Parathyroid adenoma (tissue), 2 donors: ENCODE measurements around the gene DNAH12.

Experiments
- H2AFZ ChIP-seq: fragments of 300-600 bp; sonication (generic); one replicate; pipeline ENCODE4 v1.7.0; 2017; ENCODE audit warnings: antibody characterized with exemption, mild to moderate bottlenecking
- H3K27ac ChIP-seq: fragments of 300-600 bp; sonication (generic); one replicate; pipeline ENCODE4 v1.7.0; 2017
- H3K27me3 ChIP-seq: fragments of 300-600 bp; sonication (generic); one replicate; pipeline ENCODE4 v1.7.0; 2017; ENCODE audit warnings: low read length; ENCODE audit not compliant: control insufficient read depth, insufficient read depth
- H3K36me3 ChIP-seq: fragments of 300-600 bp; sonication (generic); one replicate; pipeline ENCODE4 v1.7.0; 2017; ENCODE audit warnings: low read length; ENCODE audit not compliant: control insufficient read depth, insufficient read depth
- H3K4me1 ChIP-seq: fragments of 300-600 bp; sonication (generic); one replicate; pipeline ENCODE4 v1.7.0; 2017; ENCODE audit warnings: control low read depth
- H3K4me2 ChIP-seq: fragments of 300-600 bp; sonication (generic); one replicate; pipeline ENCODE4 v1.7.0; 2017; ENCODE audit warnings: low read length
- H3K4me3 ChIP-seq: fragments of 300-600 bp; sonication (generic); one replicate; pipeline ENCODE4 v1.7.0; 2017; ENCODE audit warnings: low read depth, low read length
- H3K79me2 ChIP-seq: fragments of 300-600 bp; sonication (generic); one replicate; pipeline ENCODE4 v1.7.0; 2017; ENCODE audit warnings: control low read depth
- H3K9ac ChIP-seq: fragments of 300-600 bp; sonication (generic); one replicate; pipeline ENCODE4 v1.7.0; 2017; ENCODE audit warnings: mild to moderate bottlenecking
- H3K9me3 ChIP-seq: fragments of 300-600 bp; sonication (generic); one replicate; pipeline ENCODE4 v1.7.0; 2017; ENCODE audit warnings: low read length; ENCODE audit not compliant: control insufficient read depth
- CTCF ChIP-seq: fragments of 300-600 bp; sonication (generic); IDR thresholded peaks from one replicate; pipeline ENCODE4 v1.7.0; 2017; ENCODE audit warnings: antibody characterized with exemption, mild to moderate bottlenecking
- donor health status: primary hyperparathyroidism.

Gene DNAH12

DNA sequence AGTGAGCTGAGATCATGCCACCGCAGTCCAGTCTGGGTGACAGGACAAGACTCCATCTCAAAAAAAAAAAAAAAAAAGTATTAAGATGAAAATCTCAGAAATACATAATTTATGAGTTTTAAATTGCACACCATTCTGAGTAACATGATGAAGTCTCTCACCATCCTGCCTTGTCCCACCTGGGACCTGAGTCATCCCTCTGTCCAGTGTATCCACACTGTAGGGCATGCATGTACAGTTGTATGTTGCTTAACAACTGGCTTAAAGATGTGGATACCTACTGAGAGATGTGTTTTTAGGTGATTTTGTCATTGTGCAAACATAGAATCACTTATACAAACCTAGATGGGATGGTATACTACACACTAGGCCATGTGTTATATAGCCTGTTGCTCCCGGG is 268.8 kb downstream of the DNAH12 start:
- H3K9ac ChIP-seq: no peak overlapping the region
- no peak overlapping the region for H3K27ac ChIP-seq
- no peaks in the 10 kb centered on the region for H3K36me3 ChIP-seq
- H3K27me3 ChIP-seq: no peaks in the 10 kb centered on the region
- no peak overlapping the region for H3K4me2 ChIP-seq
- no peaks in the 10 kb centered on the region for H3K9me3 ChIP-seq
- H2AFZ ChIP-seq: no peak overlapping the region
- no peak for TF ChIP-seq CTCF
- H3K4me3 ChIP-seq: no peak overlapping the region
- no peaks in the 10 kb centered on the region for H3K4me1 ChIP-seq
- no peaks in the 10 kb centered on the region for H3K79me2 ChIP-seq

- no peak for TF ChIP-seq CTCF
- H2AFZ ChIP-seq: no peak overlapping the region
- no peaks in the 10 kb centered on the region for H3K9me3 ChIP-seq
- no peak overlapping the region for H3K27ac ChIP-seq
- H3K27me3 ChIP-seq: no peaks in the 10 kb centered on the region
- no peaks in the 10 kb centered on the region for H3K4me1 ChIP-seq
- no peaks in the 10 kb centered on the region for H3K79me2 ChIP-seq
- H3K9ac ChIP-seq: no peak overlapping the region
- no peaks in the 10 kb centered on the region for H3K36me3 ChIP-seq
- H3K4me2 ChIP-seq: no peak overlapping the region
- H3K4me3 ChIP-seq: no peak overlapping the region
Measured at GRCh38 chr3:57274845-57275244, 269.3 kb downstream of the DNAH12 start.

DNA sequence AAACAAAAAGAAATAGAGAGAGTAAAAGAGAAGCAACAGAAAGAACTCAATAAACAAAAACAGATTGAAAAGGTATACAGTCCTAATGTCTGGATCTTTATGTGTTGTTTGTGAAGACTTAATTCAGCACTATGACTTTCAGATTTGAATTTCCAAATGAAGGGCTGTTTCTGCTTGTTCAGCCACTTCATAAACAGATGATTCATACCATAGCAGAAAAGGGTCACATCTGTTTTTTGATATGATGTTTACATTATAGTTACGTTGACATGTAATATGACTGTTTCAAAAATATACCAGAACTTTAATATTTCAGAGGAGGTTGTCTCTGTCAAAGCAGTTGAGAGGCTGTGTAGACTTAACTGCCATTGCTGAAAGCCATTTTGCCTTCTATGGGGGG is 275.7 kb downstream of the DNAH12 start:
- no peaks in the 10 kb centered on the region for H3K4me1 ChIP-seq
- no peak overlapping the region for H2AFZ ChIP-seq
- H3K9me3 ChIP-seq: no peaks in the 10 kb centered on the region
- no peak overlapping the region for H3K27ac ChIP-seq
- H3K36me3 ChIP-seq: peaks cover 2% of the 10 kb centered on the region
- TF ChIP-seq CTCF: no peak
- H3K4me3 ChIP-seq: no peak overlapping the region
- H3K79me2 ChIP-seq: no peaks in the 10 kb centered on the region
- H3K4me2 ChIP-seq: no peak overlapping the region
- no peak overlapping the region for H3K9ac ChIP-seq
- H3K27me3 ChIP-seq: no peaks in the 10 kb centered on the region

DNA sequence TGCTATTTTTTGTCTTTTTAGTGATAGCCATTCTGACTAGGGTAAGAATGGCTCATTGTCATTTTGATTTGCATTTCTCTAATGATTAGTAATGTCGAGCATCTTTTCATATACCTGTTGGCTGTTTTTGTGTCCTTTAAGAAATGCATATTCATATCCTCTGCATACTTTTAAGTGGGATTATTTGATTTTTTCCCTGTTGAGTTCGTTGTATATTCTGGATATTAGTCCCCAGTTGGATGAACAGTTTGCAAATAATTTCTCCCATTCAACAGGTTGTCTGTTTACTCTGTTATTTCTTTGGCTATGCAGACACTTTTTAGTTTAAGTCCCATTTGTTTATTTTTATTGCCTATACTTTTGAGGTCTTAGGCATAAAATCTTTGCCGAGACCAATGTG is 282.2 kb downstream of the DNAH12 start:
- no peak overlapping the region for H3K9ac ChIP-seq
- no peaks in the 10 kb centered on the region for H3K4me1 ChIP-seq
- no peak overlapping the region for H3K4me3 ChIP-seq
- H3K36me3 ChIP-seq: peaks cover 2% of the 10 kb centered on the region
- no peaks in the 10 kb centered on the region for H3K79me2 ChIP-seq
- no peaks in the 10 kb centered on the region for H3K9me3 ChIP-seq
- no peak overlapping the region for H2AFZ ChIP-seq
- H3K4me2 ChIP-seq: no peak overlapping the region
- no peak overlapping the region for H3K27ac ChIP-seq
- TF ChIP-seq CTCF: no peak
- H3K27me3 ChIP-seq: no peaks in the 10 kb centered on the region

DNA sequence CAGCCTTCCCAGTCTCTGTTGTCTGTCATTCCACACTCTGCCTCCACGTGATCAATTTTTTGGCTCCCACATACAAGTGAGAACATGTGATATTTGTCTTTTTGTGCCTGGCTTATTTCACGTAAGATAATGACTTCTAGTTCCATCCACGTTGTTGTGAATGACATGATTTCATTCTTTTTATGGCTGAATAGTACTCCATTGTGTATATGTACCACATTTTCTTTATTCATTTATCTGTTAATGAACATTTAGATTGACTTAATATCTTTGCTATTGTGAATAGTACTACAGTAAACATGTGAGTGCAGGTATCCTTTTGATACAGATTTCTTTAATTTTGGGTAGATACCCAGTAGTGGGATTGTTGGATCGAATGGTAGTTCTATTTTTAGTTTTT is 283.0 kb downstream of the DNAH12 start:
- Histone ChIP-seq H3K79me2 (no peaks in the 10 kb centered on the region), H3K27ac (no peak overlapping the region), H3K4me3 (no peak overlapping the region), H2AFZ (no peak overlapping the region), H3K4me1 (no peaks in the 10 kb centered on the region), H3K27me3 (no peaks in the 10 kb centered on the region), H3K36me3 (no peaks in the 10 kb centered on the region), H3K9ac (no peak overlapping the region), H3K9me3 (no peaks in the 10 kb centered on the region), H3K4me2 (no peak overlapping the region)
- TF ChIP-seq CTCF: no peak
